ENCODE results near the gene ATP2A3.

DNA sequence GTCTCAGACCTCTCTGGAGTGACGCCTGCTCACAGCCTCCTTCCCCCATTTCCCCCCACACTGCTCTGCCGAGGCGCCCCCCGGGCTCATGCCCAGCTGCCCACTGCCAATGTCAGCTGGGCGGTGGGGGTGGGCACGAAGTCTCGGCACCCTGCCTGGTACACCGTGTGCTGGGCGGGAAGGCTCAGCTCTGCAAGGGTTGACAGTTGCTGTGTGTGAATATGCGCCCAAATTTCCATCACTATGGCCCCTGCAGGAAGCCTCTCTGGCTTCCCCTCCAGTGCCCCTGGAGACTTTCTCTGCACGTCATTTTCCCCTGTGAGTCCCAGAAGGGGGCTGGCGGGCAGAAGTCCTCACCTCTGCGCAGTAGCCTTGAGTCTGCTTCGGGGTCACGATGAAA lies 59.7 kb downstream of the ATP2A3 start:
- TF ChIP-seq GATA2 (IDR thresholded peaks at IDR 0.05; ENCODE audit: low read depth, low read length) (no peak), GATA3 (IDR thresholded peaks at IDR 0.05; ENCODE audit: low read depth, low read length) (no peak)
